ENCODE data around the gene GPHB5. TPM values are rescaled to one million over a fixed set of nuclear protein-coding genes. Genes with fewer than 3 reads are reported as not detected.

The GPHB5 gene
- total RNA-seq, 1 donor from 2014 or later, result not detected

GRCh38 chr14:63345826-63346225, 27.1 kb upstream of the GPHB5 start:
- Mint-ChIP-seq H3K36me3 (no peaks in the 10 kb centered on the region), H3K4me3 (no peak overlapping the region), H3K9me3 (no peaks in the 10 kb centered on the region), H3K27me3 (ENCODE audit: low read depth) (peaks cover 6% of the 10 kb centered on the region), H3K27ac (no peak overlapping the region), H3K4me1 (no peaks in the 10 kb centered on the region)
- no peak for TF ChIP-seq CTCF (IDR thresholded peaks at IDR 0.05; ENCODE audit: unreplicated experiment)
- no peak for DNase-seq (ENCODE audit: low spot score in 2 of 2, unreplicated experiment in 2 of 2)

GRCh38 chr14:63344336-63344735, 25.6 kb upstream of the GPHB5 start:
- no peak for TF ChIP-seq CTCF (IDR thresholded peaks at IDR 0.05; ENCODE audit: unreplicated experiment)
- Mint-ChIP-seq H3K27ac (no peak overlapping the region), H3K9me3 (no peaks in the 10 kb centered on the region), H3K4me3 (no peak overlapping the region), H3K36me3 (no peaks in the 10 kb centered on the region), H3K27me3 (ENCODE audit: low read depth) (peaks cover 6% of the 10 kb centered on the region), H3K4me1 (no peaks in the 10 kb centered on the region)
- no peak for DNase-seq (ENCODE audit: low spot score in 2 of 2, unreplicated experiment in 2 of 2)

GRCh38 chr14:63343878-63344277, 25.1 kb upstream of the GPHB5 start:
- no peak for TF ChIP-seq CTCF (IDR thresholded peaks at IDR 0.05; ENCODE audit: unreplicated experiment)
- Mint-ChIP-seq H3K9me3 (peaks cover under 1% of the 10 kb centered on the region), H3K36me3 (no peaks in the 10 kb centered on the region), H3K27me3 (ENCODE audit: low read depth) (peaks cover 6% of the 10 kb centered on the region), H3K4me1 (no peaks in the 10 kb centered on the region), H3K4me3 (no peak overlapping the region), H3K27ac (no peak overlapping the region)
- DNase-seq (ENCODE audit: low spot score in 2 of 2, unreplicated experiment in 2 of 2), result no peak

GRCh38 chr14:63342371-63342770, 23.6 kb upstream of the GPHB5 start:
- no peak for TF ChIP-seq CTCF (IDR thresholded peaks at IDR 0.05; ENCODE audit: unreplicated experiment)
- H3K36me3 Mint-ChIP-seq, result no peaks in the 10 kb centered on the region
- DNase-seq (ENCODE audit: low spot score in 2 of 2, unreplicated experiment in 2 of 2), result no peak
- no peak overlapping the region for H3K27ac Mint-ChIP-seq
- no peak overlapping the region for H3K4me3 Mint-ChIP-seq
- peaks cover 12% of the 10 kb centered on the region for H3K9me3 Mint-ChIP-seq
- H3K4me1 Mint-ChIP-seq, result no peaks in the 10 kb centered on the region
- peaks cover 1% of the 10 kb centered on the region for H3K27me3 Mint-ChIP-seq (ENCODE audit: low read depth)

- H3K4me3 Mint-ChIP-seq, result no peak overlapping the region
- DNase-seq (ENCODE audit: low spot score in 2 of 2, unreplicated experiment in 2 of 2), result no peak
- no peaks in the 10 kb centered on the region for H3K4me1 Mint-ChIP-seq
- H3K9me3 Mint-ChIP-seq, result peaks cover 12% of the 10 kb centered on the region
- no peak for TF ChIP-seq CTCF (IDR thresholded peaks at IDR 0.05; ENCODE audit: unreplicated experiment)
- H3K36me3 Mint-ChIP-seq, result no peaks in the 10 kb centered on the region
- no peak overlapping the region for H3K27ac Mint-ChIP-seq
- no peaks in the 10 kb centered on the region for H3K27me3 Mint-ChIP-seq (ENCODE audit: low read depth)
Measured at GRCh38 chr14:63328787-63329737, 10.3 kb upstream of the GPHB5 start.

All from mesothelial cell of epicardium (in vitro differentiated cells).